Osteocyte (in vitro differentiated cells): Measurements from ENCODE around the gene CHRNB2. TPM values are rescaled to one million over a fixed set of nuclear protein-coding genes. Genes with fewer than 3 reads are reported as not detected.

Source experiments
- DNase-seq: peaks from one replicate; pipeline ENCODE4 v3.0.0; 2021; ENCODE audit warnings: mixed read lengths; ENCODE audit not compliant: unreplicated experiment; ENCODE audit errors: extremely low spot score
- H3K27ac Mint-ChIP-seq: one replicate; pipeline ENCODE4 v1.8.0; 2021; ENCODE audit warnings: mild to moderate bottlenecking, mixed read lengths; ENCODE audit not compliant: unreplicated experiment
- H3K27me3 Mint-ChIP-seq: one replicate; pipeline ENCODE4 v1.8.0; 2021; ENCODE audit warnings: mixed read lengths; ENCODE audit not compliant: unreplicated experiment
- H3K36me3 Mint-ChIP-seq: one replicate; pipeline ENCODE4 v1.8.0; 2021; ENCODE audit warnings: mixed read lengths; ENCODE audit not compliant: unreplicated experiment
- H3K4me1 Mint-ChIP-seq: one replicate; pipeline ENCODE4 v1.8.0; 2021; ENCODE audit warnings: mixed read lengths; ENCODE audit not compliant: unreplicated experiment
- H3K4me3 Mint-ChIP-seq: one replicate; pipeline ENCODE4 v1.8.0; 2021; ENCODE audit warnings: mild to moderate bottlenecking, moderate library complexity, mixed read lengths; ENCODE audit not compliant: unreplicated experiment
- H3K9me3 Mint-ChIP-seq: one replicate; pipeline ENCODE4 v1.8.0; 2021; ENCODE audit warnings: mixed read lengths; ENCODE audit not compliant: unreplicated experiment
- total RNA-seq: library from RNA; stranded (reverse); gene quantifications from 2 replicates; pipeline ENCODE4 v1.2.1, GENCODE V29; 2021
- TF ChIP-seq, protein P1 (sequence below): fragments of 200-600 bp; sonication (generic); IDR thresholded peaks from 2 replicates; pipeline ENCODE4 v1.5.0; 2021; ENCODE audit warnings: antibody characterized with exemption, mild to moderate bottlenecking, moderate library complexity

CHRNB2 gene
- total RNA-seq, 1 donor from 2014 or later, result 0.27 TPM

DNA sequence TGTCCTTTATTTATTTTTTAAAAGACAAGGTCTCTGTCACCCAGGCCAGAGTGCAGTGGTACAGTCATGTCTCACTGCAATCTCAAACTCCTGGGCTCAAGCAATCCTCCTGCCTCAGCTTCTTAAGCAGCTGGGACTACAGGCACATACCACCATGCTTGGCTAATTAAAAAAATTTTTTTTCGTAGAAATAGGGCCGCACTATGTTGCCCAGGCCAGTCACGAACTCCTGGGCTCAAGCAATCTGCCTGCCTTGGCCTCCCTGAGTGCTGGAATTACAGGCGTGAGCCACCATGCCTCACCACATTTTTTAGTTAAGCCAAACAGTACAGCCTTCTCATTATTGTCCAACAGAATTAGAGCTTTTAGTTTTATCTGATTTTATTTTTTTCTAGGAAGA is 47.8 kb downstream of the CHRNB2 start:
- Mint-ChIP-seq H3K4me1 (peaks cover 6% of the 10 kb centered on the region), H3K4me3 (no peak overlapping the region), H3K27ac (no peak overlapping the region), H3K27me3 (no peaks in the 10 kb centered on the region), H3K9me3 (no peaks in the 10 kb centered on the region), H3K36me3 (no peaks in the 10 kb centered on the region)
- TF ChIP-seq, protein P1, sequence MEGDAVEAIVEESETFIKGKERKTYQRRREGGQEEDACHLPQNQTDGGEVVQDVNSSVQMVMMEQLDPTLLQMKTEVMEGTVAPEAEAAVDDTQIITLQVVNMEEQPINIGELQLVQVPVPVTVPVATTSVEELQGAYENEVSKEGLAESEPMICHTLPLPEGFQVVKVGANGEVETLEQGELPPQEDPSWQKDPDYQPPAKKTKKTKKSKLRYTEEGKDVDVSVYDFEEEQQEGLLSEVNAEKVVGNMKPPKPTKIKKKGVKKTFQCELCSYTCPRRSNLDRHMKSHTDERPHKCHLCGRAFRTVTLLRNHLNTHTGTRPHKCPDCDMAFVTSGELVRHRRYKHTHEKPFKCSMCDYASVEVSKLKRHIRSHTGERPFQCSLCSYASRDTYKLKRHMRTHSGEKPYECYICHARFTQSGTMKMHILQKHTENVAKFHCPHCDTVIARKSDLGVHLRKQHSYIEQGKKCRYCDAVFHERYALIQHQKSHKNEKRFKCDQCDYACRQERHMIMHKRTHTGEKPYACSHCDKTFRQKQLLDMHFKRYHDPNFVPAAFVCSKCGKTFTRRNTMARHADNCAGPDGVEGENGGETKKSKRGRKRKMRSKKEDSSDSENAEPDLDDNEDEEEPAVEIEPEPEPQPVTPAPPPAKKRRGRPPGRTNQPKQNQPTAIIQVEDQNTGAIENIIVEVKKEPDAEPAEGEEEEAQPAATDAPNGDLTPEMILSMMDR, result no peak
- DNase-seq, result no peak

DNA sequence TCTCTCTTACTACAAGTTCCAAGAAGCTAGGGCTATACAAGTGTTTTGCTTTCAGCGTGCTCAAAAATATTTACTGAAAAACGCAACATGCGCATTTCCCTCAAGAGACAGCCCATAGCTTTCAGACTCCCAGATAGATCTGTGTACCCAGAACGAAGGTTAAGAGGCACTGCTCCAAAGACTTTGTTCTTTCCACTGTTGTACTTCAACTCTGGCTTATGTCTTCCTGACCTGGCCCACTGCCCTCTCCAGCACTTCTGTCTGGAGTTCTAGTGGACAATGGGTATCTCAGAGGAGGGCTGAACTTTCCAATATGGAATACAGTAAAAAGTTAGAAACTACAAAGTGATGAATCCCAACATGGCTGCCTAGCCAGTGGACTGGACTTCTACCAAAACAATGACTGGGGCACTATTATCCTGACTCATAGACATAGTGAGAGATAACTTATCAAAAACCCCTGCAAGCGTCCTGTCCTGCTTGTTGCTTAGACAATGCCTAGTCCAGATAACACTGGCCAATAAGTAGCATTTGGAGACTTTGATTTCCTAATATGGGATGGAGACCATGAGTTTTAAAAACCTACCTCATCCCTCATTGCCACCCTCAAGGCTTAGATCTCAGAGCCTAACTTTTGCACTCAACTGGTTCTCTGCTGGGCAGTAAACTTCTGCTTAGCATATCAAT is 49.2 kb downstream of the CHRNB2 start:
- H3K4me3 Mint-ChIP-seq, result no peak overlapping the region
- TF ChIP-seq, protein P1, result no peak
- no peaks in the 10 kb centered on the region for H3K9me3 Mint-ChIP-seq
- no peak for DNase-seq
- no peaks in the 10 kb centered on the region for H3K27me3 Mint-ChIP-seq
- no peaks in the 10 kb centered on the region for H3K36me3 Mint-ChIP-seq
- H3K27ac Mint-ChIP-seq, result no peak overlapping the region
- peaks cover 2% of the 10 kb centered on the region for H3K4me1 Mint-ChIP-seq

DNA sequence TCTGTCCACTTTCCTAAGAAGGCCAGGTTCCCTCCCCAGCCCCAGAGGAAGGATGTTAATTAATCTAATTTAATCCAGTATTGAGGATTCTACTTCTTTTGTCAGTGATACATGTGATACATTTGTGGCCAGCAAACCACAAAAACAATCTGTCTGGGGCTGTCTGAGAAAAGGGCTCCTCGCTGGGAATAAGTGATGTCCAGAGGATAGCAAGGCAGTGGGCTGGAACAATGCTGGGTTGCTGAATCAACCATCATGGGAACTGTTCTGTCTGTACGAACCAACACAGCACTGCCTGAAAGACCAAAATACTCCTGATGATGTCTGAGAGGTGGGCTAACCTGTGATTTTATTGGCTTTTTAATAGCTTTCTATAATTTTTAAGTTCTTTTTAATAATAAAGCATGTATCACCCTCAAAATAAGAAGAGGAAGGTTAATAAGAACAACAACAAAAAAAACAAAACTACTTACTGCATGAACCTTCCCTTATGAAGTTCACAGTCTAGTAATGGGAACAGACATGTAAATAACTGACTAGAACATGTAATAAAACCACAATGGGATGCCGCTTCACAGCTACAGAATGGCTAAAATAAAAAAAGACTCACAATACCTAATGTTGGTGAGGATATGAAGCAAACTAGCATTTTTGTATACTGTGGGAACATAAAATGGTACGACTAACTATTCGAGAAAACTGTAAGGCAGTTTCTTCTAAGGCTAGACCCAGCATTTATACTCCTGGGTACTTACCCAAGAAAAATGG is 51.8 kb downstream of the CHRNB2 start:
- H3K27me3 Mint-ChIP-seq, result no peaks in the 10 kb centered on the region
- no peaks in the 10 kb centered on the region for H3K9me3 Mint-ChIP-seq
- no peaks in the 10 kb centered on the region for H3K36me3 Mint-ChIP-seq
- H3K27ac Mint-ChIP-seq, result no peak overlapping the region
- TF ChIP-seq, protein P1, result no peak
- DNase-seq, result no peak
- H3K4me1 Mint-ChIP-seq, result peaks cover 8% of the 10 kb centered on the region
- no peak overlapping the region for H3K4me3 Mint-ChIP-seq

DNA sequence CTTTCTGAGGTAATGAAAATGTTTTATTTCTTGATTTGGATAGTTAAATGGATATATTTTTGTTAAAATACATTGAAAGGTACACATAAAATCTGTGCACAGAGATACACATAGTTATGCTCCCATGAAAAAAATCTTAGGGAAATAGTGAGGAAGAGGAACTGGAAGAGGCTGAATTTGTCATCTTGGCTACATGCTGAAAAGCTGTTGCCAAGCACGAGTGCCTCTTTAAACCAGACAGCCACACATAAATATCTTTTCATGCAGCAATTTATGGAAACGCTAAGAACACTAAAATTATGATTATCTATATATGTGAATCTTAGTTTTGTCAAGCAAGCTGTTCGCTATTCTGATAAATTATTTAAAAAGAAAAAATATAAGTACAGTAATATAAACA is 53.2 kb downstream of the CHRNB2 start:
- Mint-ChIP-seq H3K27me3 (no peaks in the 10 kb centered on the region), H3K4me1 (peaks cover 17% of the 10 kb centered on the region), H3K9me3 (no peaks in the 10 kb centered on the region), H3K4me3 (no peak overlapping the region), H3K36me3 (no peaks in the 10 kb centered on the region), H3K27ac (no peak overlapping the region)
- TF ChIP-seq, protein P1, result no peak
- no peak for DNase-seq

DNA sequence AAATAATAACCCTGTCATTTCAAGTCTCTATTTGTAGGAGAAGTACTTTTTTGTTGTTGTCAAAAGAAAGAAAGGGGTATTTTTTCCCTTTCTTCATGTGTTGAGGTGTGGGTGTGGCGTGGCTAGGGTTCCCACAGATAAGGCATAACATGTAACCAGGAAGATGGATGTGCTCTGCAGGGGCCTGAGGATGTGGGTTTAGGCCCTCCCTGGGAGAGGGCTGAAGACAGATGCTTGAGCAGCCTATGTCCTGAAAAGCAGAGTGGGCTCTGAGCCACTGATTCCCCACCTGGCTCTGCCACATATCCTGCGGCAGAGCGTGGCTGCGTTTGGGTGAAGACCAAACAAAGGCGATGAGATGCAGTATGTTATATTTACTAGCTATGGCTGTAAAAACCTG is 54.3 kb downstream of the CHRNB2 start:
- Mint-ChIP-seq H3K4me1 (peaks cover 26% of the 10 kb centered on the region), H3K4me3 (no peak overlapping the region), H3K27me3 (no peaks in the 10 kb centered on the region), H3K27ac (no peak overlapping the region), H3K36me3 (no peaks in the 10 kb centered on the region), H3K9me3 (no peaks in the 10 kb centered on the region)
- DNase-seq, result no peak
- TF ChIP-seq, protein P1, result no peak
